GM12892 (cell line): Measurements from ENCODE around the gene LRPPRC.

Experiments used
- POLR2A ChIP-seq: IDR thresholded peaks from 2 replicates; pipeline ENCODE4 v1.6.1; 2011; ENCODE audit warnings: low read depth, low read length, control low read depth
- POLR2AphosphoS5 ChIP-seq: IDR thresholded peaks from 2 replicates; pipeline ENCODE4 v1.6.1; 2011; ENCODE audit warnings: low read depth, low read length, control low read depth

- TF ChIP-seq POLR2A, result no peak
- TF ChIP-seq POLR2AphosphoS5, result no peak
These were observed 116.5 kb downstream of the LRPPRC start for GRCh38 chr2:43879261-43879660.
